IPS-18a (cell line): ENCODE measurements around the gene MT1G.
"Not testable (repeated sequence)": the region's sequence is repeated elsewhere in the genome, so short reads cannot be mapped to it uniquely, and the experiment has no call there.

Experiments
- H3K27ac ChIP-seq: one replicate; pipeline ENCODE4 v1.5.1; 2013; ENCODE audit warnings: low read length
- H3K27me3 ChIP-seq: one replicate; pipeline ENCODE4 v1.6.1; 2013; ENCODE audit warnings: mild to moderate bottlenecking, low read length; ENCODE audit not compliant: control insufficient read depth, insufficient read depth
- H3K36me3 ChIP-seq: one replicate; pipeline ENCODE4 v1.6.1; 2013; ENCODE audit warnings: low read depth, low read length; ENCODE audit not compliant: control insufficient read depth
- H3K4me1 ChIP-seq: one replicate; pipeline ENCODE4 v1.6.1; 2013; ENCODE audit warnings: low read depth, low read length; ENCODE audit not compliant: control insufficient read depth
- H3K4me3 ChIP-seq: one replicate; pipeline ENCODE4 v1.5.1; 2013; ENCODE audit warnings: low read length
- H3K9ac ChIP-seq: one replicate; pipeline ENCODE4 v1.6.1; 2013; ENCODE audit warnings: mild to moderate bottlenecking, low read length, moderate library complexity
- H3K9me3 ChIP-seq: one replicate; pipeline ENCODE4 v1.6.1; 2013; ENCODE audit warnings: low read depth, low read length; ENCODE audit not compliant: control insufficient read depth

MT1G gene

GRCh38 chr16:56631197-56631596, 36.7 kb downstream of the MT1G start:
- Histone ChIP-seq H3K36me3 (no peaks in the 10 kb centered on the region), H3K4me1 (peaks cover 7% of the 10 kb centered on the region), H3K9ac (no peak overlapping the region), H3K27ac (no peak overlapping the region), H3K9me3 (no peaks in the 10 kb centered on the region), H3K4me3 (no peak overlapping the region), H3K27me3 (peaks cover 100% of the 10 kb centered on the region)

GRCh38 chr16:56630134-56630533, 37.7 kb downstream of the MT1G start:
- no peaks in the 10 kb centered on the region for H3K36me3 ChIP-seq
- peaks cover 100% of the 10 kb centered on the region for H3K27me3 ChIP-seq
- no peak overlapping the region for H3K27ac ChIP-seq
- no peak overlapping the region for H3K4me3 ChIP-seq
- peaks cover 12% of the 10 kb centered on the region for H3K4me1 ChIP-seq
- H3K9ac ChIP-seq: no peak overlapping the region
- H3K9me3 ChIP-seq: no peaks in the 10 kb centered on the region

DNA sequence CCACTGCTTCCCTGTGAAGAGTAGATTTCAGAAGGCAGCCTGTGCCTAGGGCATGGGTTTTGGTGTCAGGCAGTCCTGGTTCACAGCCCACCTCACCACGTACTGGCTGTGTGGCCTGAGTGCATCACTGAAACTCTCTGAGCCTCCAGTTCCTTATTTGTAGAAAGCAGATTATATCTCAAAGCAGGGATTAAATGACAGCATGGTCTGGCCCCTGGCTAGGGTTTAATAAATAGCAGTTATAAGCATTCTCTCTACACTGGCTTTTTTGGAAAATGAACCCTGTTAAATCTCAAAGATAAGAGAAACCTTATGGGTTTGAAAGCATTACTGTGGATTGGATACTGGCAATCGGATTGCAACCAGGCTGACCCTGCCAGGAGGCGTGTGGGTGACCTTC, 38.3 kb downstream of the MT1G start:
- Histone ChIP-seq H3K36me3 (no peaks in the 10 kb centered on the region), H3K9me3 (no peaks in the 10 kb centered on the region), H3K27me3 (peaks cover 100% of the 10 kb centered on the region), H3K4me3 (no peak overlapping the region), H3K4me1 (peaks cover 12% of the 10 kb centered on the region), H3K9ac (no peak overlapping the region), H3K27ac (no peak overlapping the region)

DNA sequence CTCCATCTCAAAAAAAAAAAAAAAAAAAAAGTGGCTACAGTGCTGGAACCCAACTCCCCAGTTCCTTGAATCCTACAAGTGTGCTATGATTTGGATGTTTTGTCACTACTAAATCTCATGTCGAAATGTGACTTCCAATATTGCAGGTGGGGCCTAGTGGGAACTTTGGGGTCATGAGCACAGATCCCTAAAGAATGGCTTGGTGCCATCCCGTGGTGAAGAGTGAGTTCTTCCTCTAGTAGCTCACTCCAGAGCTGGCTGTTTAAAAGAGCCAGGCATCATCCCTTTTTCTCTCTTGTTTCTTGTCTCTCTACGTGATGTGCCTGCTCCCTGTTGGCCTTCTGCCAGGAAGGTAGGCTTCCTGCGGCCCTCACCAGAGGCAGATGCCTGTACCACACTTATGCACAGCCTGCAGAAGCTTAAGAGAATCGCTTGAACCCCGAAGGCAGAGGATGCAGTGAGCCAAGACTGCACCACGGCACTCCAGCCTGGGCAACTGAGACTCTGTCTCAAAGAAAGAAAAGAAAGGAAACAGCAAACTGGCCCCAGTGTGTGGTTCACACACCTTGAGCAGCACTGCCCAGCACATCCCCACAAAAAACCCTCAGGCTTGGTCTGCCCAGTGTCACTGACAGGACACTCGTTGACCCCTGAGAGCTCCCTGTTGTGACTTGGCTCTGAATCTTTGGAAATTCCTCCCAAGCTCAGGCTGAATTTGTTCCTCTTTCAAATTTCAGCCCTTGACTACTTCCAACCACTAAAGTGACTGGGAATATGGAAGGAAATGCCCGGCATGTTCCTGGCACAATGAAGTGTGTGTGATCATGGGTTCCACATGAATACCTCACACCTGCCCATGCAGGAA, 39.1 kb downstream of the MT1G start:
- Histone ChIP-seq H3K27me3 (peaks cover 100% of the 10 kb centered on the region), H3K4me1 (peaks cover 12% of the 10 kb centered on the region)

GRCh38 chr16:56626685-56627084, 41.2 kb downstream of the MT1G start:
- Histone ChIP-seq H3K36me3 (no peaks in the 10 kb centered on the region), H3K9ac (no peak overlapping the region), H3K27me3 (peaks cover 100% of the 10 kb centered on the region), H3K4me1 (peaks cover 13% of the 10 kb centered on the region), H3K27ac (no peak overlapping the region), H3K4me3 (no peak overlapping the region), H3K9me3 (no peaks in the 10 kb centered on the region)

More for the DNA sequence above, 39.1 kb downstream of the MT1G start:
- Histone ChIP-seq H3K4me3 (no peak overlapping the region), H3K36me3 (no peaks in the 10 kb centered on the region), H3K9ac (no peak overlapping the region), H3K27ac (no peak overlapping the region), H3K9me3 (no peaks in the 10 kb centered on the region)

DNA sequence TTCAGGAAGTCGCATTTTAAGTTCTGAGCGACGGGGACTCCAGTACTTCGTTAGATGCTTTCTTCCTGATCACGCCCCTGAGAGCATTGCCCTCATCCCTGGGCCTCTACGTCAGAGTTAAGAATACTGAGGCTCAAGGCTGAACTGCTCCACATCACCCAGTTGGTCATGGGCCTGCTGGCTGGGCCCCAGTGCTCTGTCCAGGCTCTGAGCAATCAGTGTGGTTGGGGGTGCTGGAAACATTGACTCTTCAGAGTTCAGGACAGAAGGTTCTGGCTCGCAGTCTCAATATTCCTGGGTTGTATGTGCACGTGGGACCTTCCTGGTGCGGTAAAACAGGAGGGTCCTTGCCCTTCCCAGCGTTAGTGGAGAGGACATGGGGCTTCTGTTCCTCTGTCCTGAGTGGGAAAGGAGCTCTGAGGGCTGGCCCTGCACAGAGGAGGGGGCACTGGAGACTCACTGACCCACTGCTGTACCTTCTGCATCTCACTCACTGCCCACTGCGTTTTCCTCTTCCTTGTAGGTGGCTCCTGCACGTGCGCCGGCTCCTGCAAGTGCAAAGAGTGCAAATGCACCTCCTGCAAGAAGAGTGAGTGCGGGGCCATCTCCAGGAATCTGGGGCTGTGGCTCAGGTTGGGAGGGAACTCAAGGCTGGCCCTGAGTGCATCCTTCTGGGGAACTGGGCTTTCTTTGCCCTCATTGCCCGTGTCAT, 41.8 kb downstream of the MT1G start:
- H3K9me3 ChIP-seq: no peaks in the 10 kb centered on the region
- no peak overlapping the region for H3K27ac ChIP-seq
- peak overlapping the region; percentile 60 for H3K4me3 ChIP-seq
- H3K27me3 ChIP-seq: peaks cover 100% of the 10 kb centered on the region
- peaks cover 19% of the 10 kb centered on the region for H3K4me1 ChIP-seq
- no peaks in the 10 kb centered on the region for H3K36me3 ChIP-seq
- H3K9ac ChIP-seq: peak overlapping the region; percentile 8

GRCh38 chr16:56625140-56625942, 42.5 kb downstream of the MT1G start, which contains the start of gene MT1E:
Gene MT1E (plus strand): TSS chr16:56625781. CDS start chr16:56625852, 71 bp downstream.
- peaks cover 20% of the 10 kb centered on the region for H3K4me1 ChIP-seq
- H3K4me3 ChIP-seq: peak within 1 kb of the TSS; percentile 60
- no peaks in the 10 kb centered on the region for H3K36me3 ChIP-seq
- no peaks in the 10 kb centered on the region for H3K9me3 ChIP-seq
- H3K9ac ChIP-seq: peak within 1 kb of the TSS; percentile 8
- no peak within 1 kb of the TSS for H3K27ac ChIP-seq
- H3K27me3 ChIP-seq: peaks cover 100% of the 10 kb centered on the region

- Histone ChIP-seq H3K4me1 (peaks cover 20% of the 10 kb centered on the region), H3K27me3 (peaks cover 100% of the 10 kb centered on the region), H3K9ac (no peak overlapping the region), H3K27ac (no peak overlapping the region), H3K4me3 (no peak overlapping the region), H3K36me3 (no peaks in the 10 kb centered on the region), H3K9me3 (no peaks in the 10 kb centered on the region)
Observed at GRCh38 chr16:56623637-56624036, 44.2 kb downstream of the MT1G start.

DNA sequence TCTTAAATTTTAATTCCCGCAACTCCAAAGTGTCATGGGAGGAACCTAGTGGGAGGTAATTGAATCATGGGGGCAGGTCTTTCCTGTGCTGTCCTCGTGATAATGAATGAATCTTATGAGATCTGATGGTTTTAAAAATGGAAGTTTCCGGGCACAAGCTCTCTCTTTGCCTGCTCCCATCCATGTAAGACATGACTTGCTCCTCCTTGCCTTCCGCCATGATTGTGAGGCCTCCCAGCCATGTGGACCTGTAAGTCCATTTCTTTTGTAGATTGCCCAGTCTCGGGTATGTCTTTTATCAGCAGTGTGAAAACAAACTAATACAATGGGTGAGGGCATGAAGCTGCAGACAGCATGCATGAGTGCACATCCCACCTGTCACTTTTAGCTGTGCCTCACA, 44.7 kb downstream of the MT1G start:
- not testable (repeated sequence) for H3K9ac ChIP-seq, H3K4me3 ChIP-seq, H3K9me3 ChIP-seq, H3K36me3 ChIP-seq, H3K27ac ChIP-seq
- Histone ChIP-seq H3K27me3 (peaks cover 100% of the 10 kb centered on the region), H3K4me1 (peaks cover 21% of the 10 kb centered on the region)

DNA sequence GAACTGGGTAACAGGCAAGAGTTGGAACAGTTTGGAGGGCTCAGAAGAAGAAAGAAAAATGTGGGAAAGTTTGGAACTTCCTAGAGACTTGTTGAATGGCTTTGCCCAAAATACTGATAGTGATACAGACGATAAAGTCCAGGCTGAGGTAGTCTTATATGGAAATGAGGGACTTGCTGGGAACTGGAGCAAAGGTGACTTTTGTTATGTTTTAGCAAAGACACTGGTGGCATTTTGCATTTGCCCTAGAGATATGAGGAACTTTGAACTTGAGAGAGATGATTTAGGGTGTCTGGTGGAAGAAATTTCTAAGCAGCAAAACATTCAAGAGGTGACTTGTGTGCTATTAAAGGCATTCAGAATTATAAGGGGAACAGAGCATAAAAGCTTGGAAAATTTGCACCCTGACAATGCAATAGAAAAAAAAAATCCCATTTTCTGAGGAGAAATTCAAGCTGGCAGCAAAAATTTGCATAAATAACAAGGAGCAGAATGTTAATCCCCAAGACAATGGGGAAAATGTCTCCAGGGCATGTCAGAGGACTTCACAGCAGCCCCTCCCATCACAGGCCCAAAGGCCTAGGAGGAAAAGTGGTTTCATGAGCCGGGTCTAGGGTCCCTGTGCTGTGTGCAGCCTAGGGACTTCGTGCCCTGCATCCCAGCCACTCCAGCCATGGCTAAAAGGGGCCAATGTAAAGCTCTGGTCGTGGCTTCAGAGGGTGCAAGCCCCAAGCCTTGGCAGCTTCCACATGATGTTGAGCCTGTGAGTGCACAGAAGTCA, 46.0 kb downstream of the MT1G start:
- H3K27me3 ChIP-seq: peaks cover 100% of the 10 kb centered on the region
- H3K36me3 ChIP-seq: not testable (repeated sequence)
- peaks cover 25% of the 10 kb centered on the region for H3K4me1 ChIP-seq

More for the DNA sequence above, 46.0 kb downstream of the MT1G start:
- not testable (repeated sequence) for H3K9me3 ChIP-seq, H3K27ac ChIP-seq, H3K9ac ChIP-seq, H3K4me3 ChIP-seq
